Naive thymus-derived CD4-positive, alpha-beta T cell (primary cell): ENCODE data around the gene CAMTA1. TPM values are rescaled to one million over a fixed set of nuclear protein-coding genes. Genes with fewer than 3 reads are reported as not detected.
"Not testable (repeated sequence)": the region's sequence is repeated elsewhere in the genome, so short reads cannot be mapped to it uniquely, and the experiment has no call there.

Source experiments
- ATAC-seq: fragments of 150-1000 bp; cut with Tn5 transposase; 2 replicates; pipeline ENCODE4 v1.10.0; 2021; ENCODE audit warnings: mild to moderate bottlenecking, moderate library complexity
- CTCF ChIA-PET: fragments of 350-600 bp; sonication (Branson Sonifier 250); formaldehyde crosslinking; loops from one replicate; lab custom pipeline; 2021; ENCODE audit warnings: antibody characterized with exemption; lab: Charles Lee
- POLR2A ChIA-PET: fragments of 350-600 bp; sonication (Branson Sonifier 250); formaldehyde crosslinking; loops from one replicate; lab custom pipeline; 2021; ENCODE audit warnings: antibody characterized with exemption, inconsistent platforms; lab: Charles Lee
- DNase-seq, 9 donors: peaks; one replicate each; pipeline versions ENCODE4 v3.0.0 to v3.0.0-alpha.2; 2020 to 2022; ENCODE audit warnings: mixed read lengths in 1 of 9
- H3K27ac ChIP-seq: one replicate; pipeline ENCODE4 v1.7.0; 2013; ENCODE audit warnings: mild to moderate bottlenecking, low read depth, low read length, moderate library complexity
- H3K27me3 ChIP-seq, 2 donors: one replicate each; pipeline ENCODE4 v1.7.0; 2013; ENCODE audit warnings: low read length in 2 of 2, mild to moderate bottlenecking in 2 of 2, moderate library complexity in 2 of 2; ENCODE audit not compliant: control insufficient read depth in 2 of 2, insufficient read depth in 2 of 2
- H3K36me3 ChIP-seq, 3 experiments: 1 replicate in 2 of 3; 2 replicates in 1 of 3; pipeline ENCODE4 v1.7.0; 2013; ENCODE audit warnings: low read length in 3 of 3, mild to moderate bottlenecking in 3 of 3, moderate library complexity in 1 of 3; ENCODE audit not compliant: insufficient read depth in 3 of 3, control insufficient read depth in 2 of 3
- H3K4me1 ChIP-seq, 2 donors: one replicate each; pipeline ENCODE4 v1.7.0; 2013; ENCODE audit warnings: low read length in 2 of 2, mild to moderate bottlenecking in 2 of 2, moderate library complexity in 1 of 2; ENCODE audit not compliant: control insufficient read depth in 2 of 2, insufficient read depth in 2 of 2
- H3K4me3 ChIP-seq: 2 replicates; pipeline ENCODE4 v1.7.0; 2013; ENCODE audit warnings: mild to moderate bottlenecking, low read length
- H3K9me3 ChIP-seq, 3 experiments: 1 replicate in 2 of 3; 2 replicates in 1 of 3; pipeline ENCODE4 v1.7.0; 2013; ENCODE audit warnings: low read length in 3 of 3; ENCODE audit not compliant: control insufficient read depth in 2 of 3
- H3K27ac Mint-ChIP-seq, 9 donors: one replicate each; pipeline ENCODE4 v1.8.0; 2020 to 2022; ENCODE audit warnings: mixed read lengths in 9 of 9, mild to moderate bottlenecking in 8 of 9, moderate library complexity in 5 of 9, inconsistent platforms in 2 of 9
- H3K27me3 Mint-ChIP-seq, 5 donors: one replicate each; pipeline ENCODE4 v1.8.0; 2021 to 2022; ENCODE audit warnings: mixed read lengths in 5 of 5, mild to moderate bottlenecking in 1 of 5
- H3K36me3 Mint-ChIP-seq, 5 donors: one replicate each; pipeline ENCODE4 v1.8.0; 2020 to 2022; ENCODE audit warnings: mixed read lengths in 5 of 5, mild to moderate bottlenecking in 3 of 5, inconsistent platforms in 1 of 5
- H3K4me1 Mint-ChIP-seq, 7 donors: one replicate each; pipeline ENCODE4 v1.8.0; 2020 to 2022; ENCODE audit warnings: mixed read lengths in 7 of 7, mild to moderate bottlenecking in 3 of 7, inconsistent platforms in 1 of 7
- H3K4me3 Mint-ChIP-seq, 10 donors: one replicate each; pipeline ENCODE4 v1.8.0; 2020 to 2022; ENCODE audit warnings: mild to moderate bottlenecking in 10 of 10, mixed read lengths in 10 of 10, moderate library complexity in 6 of 10, inconsistent platforms in 2 of 10
- H3K9me3 Mint-ChIP-seq, 11 donors: one replicate each; pipeline ENCODE4 v1.8.0; 2020 to 2022; ENCODE audit warnings: mixed read lengths in 11 of 11, mild to moderate bottlenecking in 4 of 11, inconsistent platforms in 1 of 11, moderate library complexity in 1 of 11
- intact Hi-C, 2 donors: fragments of 100-400 bp; cut with micrococcal nuclease; formaldehyde crosslinking; loops; one replicate each; pipeline ENCODE4 v1.15.1; 2023
- polyA plus RNA-seq, 2 donors: library from polyadenylated mRNA; unstranded; fragments of 300-500 nt; fragmentation: Illumina TruSeq; gene quantifications; one replicate each; pipeline ENCODE4 v1.2.3, GENCODE V29; 2021
- total RNA-seq, 6 experiments: library from RNA in 5 of 6; stranded (reverse) in 5 of 6; gene quantifications; 1 replicate in 5 of 6; 2 replicates in 1 of 6; pipeline ENCODE4 v1.2.3 and lab custom pipeline; 2021 to 2026

Gene CAMTA1
- total and polyA plus RNA-seq, 7 experiments from 2014 or later = 38.1 to 68.6 (median 42.6) TPM

DNA sequence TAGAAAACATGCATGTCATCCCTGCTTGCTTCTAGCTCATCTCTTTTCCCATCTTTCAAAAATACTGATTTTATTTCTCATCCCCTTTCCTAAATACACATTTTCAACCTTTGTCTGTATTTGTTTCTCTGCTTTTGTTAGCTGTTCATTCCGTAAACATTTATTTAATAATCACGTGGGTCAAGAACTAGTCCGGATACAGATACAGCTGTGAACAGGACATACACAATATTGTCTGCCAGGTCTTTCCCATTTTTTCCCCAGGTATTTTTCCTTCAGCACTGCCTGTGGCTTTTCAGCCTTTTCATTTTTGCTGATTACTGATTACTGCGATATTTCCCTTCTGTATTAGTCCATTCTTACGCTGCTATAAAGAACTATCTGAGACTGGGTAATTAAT, 1004.6 kb downstream of the CAMTA1 start:
- POLR2A ChIA-PET = no interaction called here
- H3K27me3 ChIP-seq = no peaks in the 10 kb centered on the region
- Mint-ChIP-seq H3K9me3 (peaks cover 7 to 27% (median 16%) of the 10 kb centered on the region in 11 donors), H3K27me3 (peaks cover 0 to 16% (median 0%) of the 10 kb centered on the region in 5 donors), H3K36me3 (peaks cover 11 to 61% (median 49%) of the 10 kb centered on the region in 5 donors), H3K4me3 (no peak overlapping the region), H3K4me1 (peaks cover 0 to 12% (median 7%) of the 10 kb centered on the region in 7 donors), H3K27ac (no peak overlapping the region)
- ATAC-seq (no peak), DNase-seq (no peak)
- H3K4me3 ChIP-seq = no peak overlapping the region
- CTCF ChIA-PET = interaction anchor here (1.0 kb wide), 1 partner anchor 38 kb away, joined by 3 read pairs; no protein-coding TSS in a partner anchor
- peaks cover 0 to 5% (median 0%) of the 10 kb centered on the region in 3 experiments for H3K9me3 ChIP-seq
- H3K27ac ChIP-seq = no peak overlapping the region
- peaks cover 2 to 3% of the 10 kb centered on the region in 2 donors for H3K4me1 ChIP-seq
- intact Hi-C loops = loop anchor here in 1 of 2 donors (10.0 kb wide), 3 partner anchors 735 to 1335 kb away; partner anchors contain the start of gene GPR157
- peaks cover 0 to 5% (median 0%) of the 10 kb centered on the region in 3 experiments for H3K36me3 ChIP-seq

DNA sequence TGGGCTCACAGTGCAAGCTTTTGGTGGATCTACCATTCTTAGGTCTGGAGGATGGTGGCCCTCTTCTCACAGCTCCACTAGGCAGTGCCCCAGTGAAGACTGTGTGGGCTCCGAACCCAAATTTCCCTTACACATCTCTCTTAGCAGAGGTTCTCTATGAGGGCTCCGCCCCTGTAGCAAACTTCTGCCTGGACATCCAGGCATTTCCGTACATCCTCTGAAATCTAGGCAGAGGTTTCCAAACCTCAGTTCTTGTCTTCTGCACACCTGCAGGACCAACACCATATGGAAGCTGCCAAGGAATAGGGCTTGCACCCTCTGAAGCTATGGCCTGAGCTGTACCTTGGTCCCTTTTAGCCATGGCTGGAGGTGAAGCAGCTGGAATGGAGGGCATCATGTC, 1005.8 kb downstream of the CAMTA1 start:
- H3K4me1 ChIP-seq, H3K27me3 Mint-ChIP-seq, DNase-seq, CTCF ChIA-PET, H3K4me3 Mint-ChIP-seq, POLR2A ChIA-PET, H3K4me1 Mint-ChIP-seq, H3K27me3 ChIP-seq, H3K27ac ChIP-seq, H3K9me3 ChIP-seq, H3K4me3 ChIP-seq, H3K27ac Mint-ChIP-seq, intact Hi-C loops, H3K36me3 ChIP-seq, ATAC-seq: not testable (repeated sequence)
- H3K36me3 Mint-ChIP-seq = peaks cover 11 to 65% (median 56%) of the 10 kb centered on the region in 5 donors
- H3K9me3 Mint-ChIP-seq = peaks cover 7 to 27% (median 16%) of the 10 kb centered on the region in 11 donors

DNA sequence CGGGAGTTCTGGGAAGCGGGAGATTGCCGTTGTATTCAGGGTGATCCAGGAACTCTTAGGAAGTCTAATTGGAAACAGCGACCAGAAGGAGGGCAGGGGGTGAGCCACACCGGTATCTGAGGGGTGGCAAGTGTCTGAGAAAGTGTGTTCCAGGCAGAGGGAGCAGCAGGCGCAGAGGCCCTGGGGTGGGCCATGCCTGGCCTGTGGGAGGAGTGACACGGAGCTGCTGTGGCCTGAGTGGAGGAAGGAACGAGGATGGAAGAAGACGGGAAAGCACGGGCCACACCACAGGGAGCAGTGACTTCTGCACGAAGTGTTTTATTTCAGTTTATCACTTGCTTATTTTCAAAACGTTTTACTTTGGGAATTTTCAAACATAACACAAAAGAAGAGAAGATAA, 1010.2 kb downstream of the CAMTA1 start:
- ATAC-seq (no peak), DNase-seq (no peak)
- intact Hi-C loops = no loop called here
- Histone ChIP-seq H3K4me1 (no peaks in the 10 kb centered on the region), H3K27me3 (no peaks in the 10 kb centered on the region), H3K9me3 (peaks cover 0 to 5% (median 0%) of the 10 kb centered on the region in 3 experiments), H3K27ac (no peak overlapping the region), H3K36me3 (peaks cover 0 to 6% (median 3%) of the 10 kb centered on the region in 3 experiments), H3K4me3 (no peak overlapping the region)
- Mint-ChIP-seq H3K9me3 (peaks cover 0 to 19% (median 8%) of the 10 kb centered on the region in 11 donors), H3K4me1 (peaks cover 0 to 5% (median 0%) of the 10 kb centered on the region in 7 donors), H3K27me3 (no peaks in the 10 kb centered on the region), H3K36me3 (peaks cover 6 to 53% (median 32%) of the 10 kb centered on the region in 5 donors), H3K27ac (peak overlapping the region in 1 of 9 donors; percentile 62), H3K4me3 (no peak overlapping the region)
- ChIA-PET CTCF (no interaction called here), POLR2A (no interaction called here)

- Mint-ChIP-seq H3K27ac (no peak overlapping the region), H3K27me3 (no peaks in the 10 kb centered on the region), H3K4me1 (no peaks in the 10 kb centered on the region), H3K4me3 (no peak overlapping the region), H3K36me3 (peaks cover 0 to 47% (median 12%) of the 10 kb centered on the region in 5 donors), H3K9me3 (no peaks in the 10 kb centered on the region)
- DNase-seq = no peak
- H3K4me1 ChIP-seq = no peaks in the 10 kb centered on the region
- no peaks in the 10 kb centered on the region for H3K27me3 ChIP-seq
- H3K27ac ChIP-seq = no peak overlapping the region
- H3K36me3 ChIP-seq = peaks cover 0 to 25% (median 0%) of the 10 kb centered on the region in 3 experiments
- no peak overlapping the region for H3K4me3 ChIP-seq
- ChIA-PET POLR2A (no interaction called here), CTCF (no interaction called here)
- H3K9me3 ChIP-seq = no peaks in the 10 kb centered on the region
- intact Hi-C loops = no loop called here
- no peak for ATAC-seq
These were observed 1020.2 kb downstream of the CAMTA1 start for GRCh38 chr1:7805460-7805859.

GRCh38 chr1:7808253-7808844, 1023.1 kb downstream of the CAMTA1 start:
- Mint-ChIP-seq H3K27me3 (no peaks in the 10 kb centered on the region), H3K9me3 (peaks cover 4 to 9% (median 6%) of the 10 kb centered on the region in 11 donors), H3K36me3 (peaks cover 5 to 64% (median 34%) of the 10 kb centered on the region in 5 donors), H3K27ac (peak overlapping the region in 1 of 9 donors; percentile 14), H3K4me3 (no peak overlapping the region), H3K4me1 (no peaks in the 10 kb centered on the region)
- ATAC-seq = peak; percentile 54
- ChIA-PET POLR2A (no interaction called here), CTCF (interaction anchor here (0.6 kb wide), 1 partner anchor 1650 kb away, joined by 5 read pairs; no protein-coding TSS in a partner anchor)
- Histone ChIP-seq H3K27ac (no peak overlapping the region), H3K4me1 (no peaks in the 10 kb centered on the region), H3K27me3 (no peaks in the 10 kb centered on the region), H3K9me3 (peaks cover 0 to 4% (median 0%) of the 10 kb centered on the region in 3 experiments), H3K4me3 (no peak overlapping the region), H3K36me3 (peaks cover 0 to 37% (median 0%) of the 10 kb centered on the region in 3 experiments)
- peak in 1 of 9 donors; percentile 13 for DNase-seq
- intact Hi-C loops = loop anchor here (1.0 to 2.0 kb wide), 2 partner anchors 94 kb away; no protein-coding TSS in a partner anchor

DNA sequence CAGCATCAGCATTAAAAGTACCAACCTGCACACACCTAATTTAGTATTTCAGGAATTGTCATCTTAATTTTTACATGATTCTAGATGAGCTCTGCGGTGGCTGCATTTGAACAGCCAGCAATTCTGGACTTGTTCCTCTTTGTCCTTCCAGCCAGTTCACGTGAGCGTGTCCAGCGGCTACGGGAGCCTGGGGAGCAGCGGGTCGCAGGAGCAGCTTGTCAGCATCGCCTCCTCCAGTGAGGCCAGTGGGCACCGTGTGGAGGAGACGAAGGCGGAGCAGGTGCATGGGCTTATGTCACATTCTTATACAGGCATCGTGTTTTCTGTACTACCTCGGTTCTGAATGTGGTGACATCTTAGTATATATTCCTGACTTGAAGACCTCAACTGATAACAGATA, 1024.5 kb downstream of the CAMTA1 start:
- Mint-ChIP-seq H3K27ac (no peak overlapping the region), H3K4me3 (no peak overlapping the region), H3K36me3 (peaks cover 14 to 65% (median 41%) of the 10 kb centered on the region in 5 donors), H3K27me3 (no peaks in the 10 kb centered on the region), H3K9me3 (peaks cover 8 to 19% (median 15%) of the 10 kb centered on the region in 11 donors), H3K4me1 (no peaks in the 10 kb centered on the region)
- Histone ChIP-seq H3K4me3 (no peak overlapping the region), H3K36me3 (peaks cover 0 to 33% (median 0%) of the 10 kb centered on the region in 3 experiments), H3K27me3 (no peaks in the 10 kb centered on the region), H3K9me3 (peaks cover 0 to 10% (median 0%) of the 10 kb centered on the region in 3 experiments), H3K4me1 (no peaks in the 10 kb centered on the region), H3K27ac (no peak overlapping the region)
- intact Hi-C loops = loop anchor here in 1 of 2 donors (2.0 kb wide), 1 partner anchor 93 kb away; no protein-coding TSS in a partner anchor
- DNase-seq = no peak
- POLR2A ChIA-PET = no interaction called here
- CTCF ChIA-PET = no interaction called here
- no peak for ATAC-seq
